HG03354 (cell line): ENCODE results near the gene S100A2.
"Not testable (repeated sequence)": the region's sequence is repeated elsewhere in the genome, so short reads cannot be mapped to it uniquely, and the experiment has no call there.

Experiments used
- ATAC-seq: cut with Tn5 transposase; IDR thresholded peaks from one replicate; pipeline ENCODE4 v1.9.1; 2021; ENCODE audit warnings: mild to moderate bottlenecking; ENCODE audit not compliant: unreplicated experiment, poor library complexity, severe bottlenecking

S100A2 gene

GRCh38 chr1:153597206-153597605, 31.6 kb upstream of the S100A2 start:
- ATAC-seq, result no peak

- no peak for ATAC-seq
These were observed 27.1 kb upstream of the S100A2 start for GRCh38 chr1:153592748-153593147.

GRCh38 chr1:153588482-153588881, 22.8 kb upstream of the S100A2 start:
- ATAC-seq, result no peak

GRCh38 chr1:153588033-153588432, 22.4 kb upstream of the S100A2 start:
- not testable (repeated sequence) for ATAC-seq

DNA sequence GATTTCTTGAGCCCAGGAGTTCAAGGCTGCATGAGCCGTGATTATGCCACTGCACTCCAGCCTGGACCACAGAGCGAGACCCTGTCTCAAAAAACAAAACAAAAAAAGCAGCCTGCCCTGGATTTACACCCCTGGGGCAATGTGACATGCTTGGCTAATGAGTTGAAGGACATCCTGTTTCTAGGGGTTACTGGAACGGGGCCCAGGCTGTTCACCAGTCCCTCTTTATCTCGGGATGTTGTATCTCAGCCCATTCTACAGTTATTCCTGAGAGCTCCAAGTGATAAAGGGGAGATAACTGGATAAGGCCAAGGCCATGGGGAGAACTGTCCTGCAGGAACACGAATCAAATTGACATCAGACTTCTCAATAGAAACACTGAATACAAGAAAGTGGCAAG, 21.7 kb upstream of the S100A2 start:
- ATAC-seq, result no peak

- ATAC-seq, result no peak
These were observed 20.7 kb upstream of the S100A2 start for GRCh38 chr1:153586347-153586746.

GRCh38 chr1:153585006-153585405, 19.4 kb upstream of the S100A2 start:
- no peak for ATAC-seq

GRCh38 chr1:153583976-153584375, 18.3 kb upstream of the S100A2 start:
- ATAC-seq, result no peak

GRCh38 chr1:153583514-153583913, 17.9 kb upstream of the S100A2 start:
- ATAC-seq, result not testable (repeated sequence)

GRCh38 chr1:153582836-153583235, 17.2 kb upstream of the S100A2 start:
- not testable (repeated sequence) for ATAC-seq

GRCh38 chr1:153578936-153579335, 13.3 kb upstream of the S100A2 start:
- ATAC-seq, result no peak

GRCh38 chr1:153578490-153578889, 12.8 kb upstream of the S100A2 start:
- no peak for ATAC-seq

DNA sequence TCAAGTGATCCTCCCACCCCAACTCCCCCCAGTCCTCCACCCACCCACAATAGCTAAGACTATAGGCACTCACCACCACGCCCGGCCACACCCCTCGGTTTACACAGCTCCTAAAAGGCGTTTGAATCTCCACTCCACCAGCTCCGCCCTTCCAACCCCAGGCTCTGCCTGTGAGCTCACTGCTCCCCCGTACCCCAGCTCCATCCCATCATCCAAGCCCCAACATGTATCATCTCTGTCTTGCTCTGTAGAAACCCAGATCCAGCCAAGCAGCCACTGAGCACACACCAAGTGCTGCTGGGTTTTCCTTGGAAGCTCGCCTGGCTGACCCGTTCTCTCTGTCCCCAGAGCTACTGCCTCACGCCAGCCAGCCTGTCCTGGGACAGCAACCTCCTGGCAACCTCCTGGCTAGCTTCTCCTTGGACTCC, 12.0 kb upstream of the S100A2 start:
- no peak for ATAC-seq

- no peak for ATAC-seq
These were observed 11.5 kb upstream of the S100A2 start for GRCh38 chr1:153577138-153577537.

DNA sequence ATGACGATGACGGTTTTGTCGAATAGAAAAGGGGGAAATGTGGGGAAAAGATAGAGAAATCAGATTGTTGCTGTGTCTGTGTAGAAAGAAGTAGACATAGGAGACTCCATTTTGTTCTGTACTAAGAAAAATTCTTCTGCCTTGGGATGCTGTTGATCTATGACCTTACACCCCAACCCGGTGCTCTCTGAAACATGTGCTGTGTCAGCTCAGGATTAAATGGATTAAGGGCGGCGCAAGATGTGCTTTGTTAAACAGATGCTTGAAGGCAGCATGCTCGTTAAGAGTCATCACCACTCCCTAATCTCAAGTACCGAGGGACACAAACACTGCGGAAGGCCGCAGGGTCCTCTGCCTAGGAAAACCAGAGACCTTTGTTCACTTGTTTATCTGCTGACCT, 9.9 kb upstream of the S100A2 start:
- not testable (repeated sequence) for ATAC-seq

DNA sequence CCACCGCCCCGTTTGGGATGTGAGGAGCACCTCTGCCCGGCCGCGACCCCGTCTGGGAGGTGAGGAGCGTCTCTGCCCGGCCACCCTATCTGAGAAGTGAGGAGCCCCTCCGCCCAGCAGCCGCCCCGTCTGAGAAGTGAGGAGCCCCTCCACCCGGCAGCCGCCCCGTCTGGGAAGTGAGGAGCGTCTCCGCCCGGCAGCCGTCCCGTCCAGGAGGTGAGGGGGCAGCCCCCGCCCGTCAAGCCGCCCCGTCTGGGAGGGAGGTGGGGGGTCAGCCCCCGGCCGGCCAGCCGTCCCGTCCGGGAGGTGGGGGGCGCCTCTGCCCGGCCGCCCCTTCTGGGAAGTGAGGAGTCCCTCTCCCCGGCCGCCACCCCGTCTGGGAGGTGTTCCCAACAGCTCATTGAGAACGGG, 9.4 kb upstream of the S100A2 start:
- not testable (repeated sequence) for ATAC-seq

- no peak for ATAC-seq
These were observed 7.7 kb upstream of the S100A2 start for GRCh38 chr1:153573351-153573750.

GRCh38 chr1:153572569-153573015, 6.9 kb upstream of the S100A2 start:
- no peak for ATAC-seq

GRCh38 chr1:153571706-153572105, 6.1 kb upstream of the S100A2 start:
- ATAC-seq, result no peak

- ATAC-seq, result no peak
These were observed 5.2 kb upstream of the S100A2 start for GRCh38 chr1:153570874-153571273.

GRCh38 chr1:153569465-153569864, 3.8 kb upstream of the S100A2 start:
- no peak for ATAC-seq

- ATAC-seq, result no peak
These were observed 2.9 kb upstream of the S100A2 start for GRCh38 chr1:153568367-153569099.
